ENCODE data around the gene FNTB.

The FNTB gene

GRCh38 chr14:64953310-64953654, 33.4 kb upstream of the FNTB start:
- DNase-seq = no peak

GRCh38 chr14:64953661-64954060, 33.0 kb upstream of the FNTB start:
- DNase-seq = no peak

GRCh38 chr14:64954491-64955240, 32.0 kb upstream of the FNTB start:
- no peak for DNase-seq

- no peak for DNase-seq
Observed at GRCh38 chr14:64955297-64955696, 31.4 kb upstream of the FNTB start.

DNA sequence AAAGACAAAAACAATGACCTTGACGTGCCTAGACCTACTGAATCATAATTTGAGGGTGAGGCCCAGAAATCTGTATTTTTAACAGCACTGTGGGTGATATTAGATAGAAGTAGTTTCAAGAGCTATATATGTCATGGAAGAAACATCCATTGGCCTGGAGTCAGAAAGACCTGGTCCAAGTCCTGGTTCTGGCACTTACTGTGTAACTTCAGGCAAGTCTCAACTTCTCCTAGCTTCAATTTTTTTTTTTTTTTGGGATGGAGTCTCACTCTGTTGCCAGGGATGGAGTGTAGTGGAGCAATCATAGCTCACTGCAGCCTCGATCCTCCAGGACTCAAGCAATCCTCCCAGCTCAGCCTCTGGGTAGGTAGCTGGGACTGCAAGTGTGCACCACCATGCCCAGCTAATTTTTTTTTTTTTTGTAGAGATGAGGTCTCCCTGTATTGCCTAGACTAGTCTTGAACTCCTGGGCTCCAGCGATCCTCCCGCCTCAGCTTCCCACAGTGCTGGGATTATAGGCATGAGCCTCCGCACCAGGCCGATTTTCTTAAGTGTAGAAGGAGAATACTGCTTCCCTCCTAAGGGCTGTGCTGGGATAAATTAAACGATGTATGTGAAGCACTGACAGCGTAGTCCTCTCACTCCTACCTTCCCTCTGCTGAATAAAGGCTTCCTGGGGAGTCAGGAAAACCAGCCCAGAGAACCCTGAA, 29.8 kb upstream of the FNTB start:
- no peak for DNase-seq

GRCh38 chr14:64958201-64958600, 28.5 kb upstream of the FNTB start:
- DNase-seq = no peak

- no peak for DNase-seq
Observed at GRCh38 chr14:64958743-64959142, 28.0 kb upstream of the FNTB start.

- peak; percentile 45 for DNase-seq
Observed at GRCh38 chr14:64960762-64961276, 25.9 kb upstream of the FNTB start.

DNA sequence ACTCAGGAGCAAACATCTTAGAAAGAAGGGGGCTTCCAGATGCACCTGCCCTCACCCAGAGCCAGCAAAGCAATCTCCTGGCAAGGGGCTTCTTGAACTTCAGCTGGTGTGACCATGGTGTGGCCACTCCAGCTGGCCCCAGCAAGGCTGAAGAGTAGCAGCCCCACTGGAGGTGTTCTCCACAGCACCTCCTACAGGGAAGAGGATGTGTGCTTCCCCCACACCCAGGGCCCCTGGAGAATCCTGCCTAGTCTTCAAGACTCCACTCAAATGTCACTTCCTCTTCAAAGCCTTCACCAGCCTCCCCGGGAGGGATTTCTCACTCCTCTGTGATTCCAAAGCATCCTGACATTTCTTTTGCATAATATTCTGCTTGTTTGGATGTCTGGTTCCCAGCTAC, 23.1 kb upstream of the FNTB start:
- no peak for DNase-seq

- no peak for DNase-seq
Observed at GRCh38 chr14:64965356-64966000, 21.2 kb upstream of the FNTB start.

DNA sequence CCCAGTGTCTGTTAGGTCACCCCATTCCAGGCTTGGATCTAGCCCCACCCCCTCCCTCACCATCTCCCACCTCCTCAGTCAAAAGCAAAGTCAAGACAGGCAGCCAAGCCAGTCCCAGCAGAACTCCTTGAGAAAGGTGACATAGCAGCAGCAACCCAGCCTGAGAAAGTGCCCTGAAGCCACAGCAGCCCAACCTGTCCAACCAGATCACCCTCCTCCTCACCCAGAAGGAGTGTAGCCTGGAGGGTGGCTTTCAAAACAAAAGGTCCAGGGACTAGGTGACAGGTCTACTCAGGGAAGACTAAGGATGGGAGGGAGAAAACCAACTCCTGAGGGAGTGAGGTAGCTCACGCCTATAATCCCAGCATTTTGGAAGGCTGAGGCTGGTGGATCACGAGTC, 19.7 kb upstream of the FNTB start:
- DNase-seq = peak; percentile 23

- no peak for DNase-seq
Observed at GRCh38 chr14:64968167-64968566, 18.5 kb upstream of the FNTB start.

- peak; percentile 27 for DNase-seq
Observed at GRCh38 chr14:64968651-64969050, 18.0 kb upstream of the FNTB start.

DNA sequence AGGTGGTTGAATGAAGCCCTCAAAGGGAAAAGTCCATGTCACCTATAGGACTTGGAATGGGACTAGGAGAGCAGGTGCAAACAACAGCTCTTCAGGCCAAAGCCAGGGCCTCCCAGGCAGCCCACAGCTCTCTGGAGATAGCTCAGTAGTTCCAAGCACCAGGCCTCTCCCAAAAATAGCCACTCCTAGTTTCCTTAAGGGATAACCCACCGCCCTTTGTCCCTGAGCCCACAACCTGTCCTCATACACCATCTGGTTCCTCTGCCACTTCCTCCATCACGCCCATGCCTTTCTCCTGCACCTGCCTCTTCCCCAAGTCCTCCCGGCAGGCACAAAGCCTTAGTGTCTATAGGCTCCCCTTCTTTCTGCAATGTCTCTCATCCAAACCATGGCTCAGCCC, 16.7 kb upstream of the FNTB start:
- DNase-seq = no peak

DNA sequence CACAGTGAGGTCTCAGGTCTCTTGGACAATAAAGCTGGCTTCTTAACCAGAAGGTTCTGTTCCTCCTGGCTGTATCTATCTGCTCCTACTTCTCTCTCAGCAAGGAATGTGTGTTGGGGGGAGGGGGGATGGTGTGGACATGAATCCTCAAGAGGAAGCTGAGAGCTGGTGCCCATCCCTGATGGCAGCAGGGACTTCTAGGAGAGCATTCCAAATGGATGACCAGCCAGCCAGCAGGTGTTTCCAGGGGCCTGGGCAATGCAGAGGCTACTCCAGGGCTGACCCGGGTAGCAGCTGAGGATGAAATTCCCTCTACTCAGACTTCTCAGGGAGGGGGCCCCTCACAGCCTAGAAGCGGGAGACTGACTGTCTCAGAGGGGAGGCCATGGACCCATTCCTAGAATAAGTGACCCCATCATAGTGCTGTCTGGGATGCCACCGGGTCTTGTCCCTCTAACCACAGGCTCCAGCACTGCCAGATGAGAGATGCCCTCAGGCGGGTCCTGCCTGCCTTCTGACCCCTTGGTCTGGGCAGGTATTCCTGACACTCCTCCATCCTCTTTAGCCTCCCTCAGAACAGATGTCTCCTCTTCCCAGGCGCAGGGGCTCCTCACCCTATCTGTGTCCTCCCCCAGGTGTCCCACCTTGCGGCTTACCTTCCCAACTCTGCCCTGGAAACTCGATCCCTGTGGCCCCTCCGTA, 15.8 kb upstream of the FNTB start:
- DNase-seq = no peak

DNA sequence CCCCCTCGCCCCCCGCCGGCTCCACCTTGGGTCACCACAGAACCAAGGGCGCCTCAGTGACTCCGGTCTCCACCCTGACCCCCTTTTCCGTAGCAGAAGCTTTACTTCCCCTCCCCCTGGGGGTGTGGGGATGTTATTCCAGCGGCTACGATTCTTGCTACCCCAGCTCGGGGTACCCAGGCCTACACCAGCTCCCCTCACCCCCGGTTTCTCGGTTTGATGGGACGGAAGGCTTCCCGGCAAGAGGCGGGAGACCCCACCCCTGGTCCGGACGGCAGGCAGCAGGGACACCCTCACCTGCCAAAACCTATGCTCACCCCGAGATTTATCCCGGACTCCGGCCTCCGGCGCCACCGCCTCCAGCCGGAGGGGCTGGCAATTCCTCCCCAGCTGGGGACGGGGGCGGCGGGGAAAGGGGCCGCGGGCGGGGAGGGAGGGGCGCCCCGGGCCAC, 15.2 kb upstream of the FNTB start:
- no peak for DNase-seq

DNA sequence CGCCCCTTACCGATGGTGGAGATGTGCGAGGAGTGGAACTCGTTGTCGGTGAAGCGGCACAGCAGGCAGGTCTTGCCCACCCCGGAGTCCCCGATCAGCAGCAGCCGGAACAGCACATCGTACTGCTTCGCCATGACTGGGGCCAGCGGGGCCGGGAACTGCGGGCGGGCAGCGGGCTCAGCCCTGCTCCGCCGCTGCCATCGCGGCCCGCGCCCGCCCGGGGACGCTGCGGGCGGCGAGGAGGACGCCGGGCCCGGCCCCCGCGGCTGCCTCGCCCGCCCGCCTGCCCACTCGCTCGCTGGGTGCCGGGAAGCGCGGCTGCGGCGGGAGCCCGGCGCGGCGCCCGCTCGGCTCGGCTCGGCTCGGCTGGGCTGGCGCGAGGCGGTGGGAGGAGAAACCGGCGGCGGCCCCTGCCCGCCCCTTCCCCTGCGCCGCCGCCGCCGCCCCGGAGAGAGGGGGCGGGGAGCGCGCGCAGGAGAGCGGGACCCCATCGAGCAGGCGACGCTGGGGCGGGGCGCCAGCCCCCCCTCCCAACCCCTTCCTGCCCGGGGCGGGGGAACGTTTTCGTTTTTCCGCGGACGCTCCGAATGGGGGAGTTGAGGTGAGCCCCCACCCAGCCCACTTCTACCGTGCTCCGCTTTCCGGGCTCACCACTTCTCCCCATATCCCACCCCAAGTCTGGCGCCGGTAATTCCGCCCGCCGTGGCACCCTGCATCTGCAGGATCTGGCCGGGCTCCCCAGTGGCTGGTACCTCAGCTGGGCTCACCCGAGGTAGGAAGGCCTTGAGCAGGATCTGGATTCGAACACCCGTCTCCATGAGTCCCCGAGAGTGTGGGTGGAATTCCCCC, 14.5 kb upstream of the FNTB start, which contains the start of gene RAB15:
TSS of gene RAB15 (minus strand) at position 394 of the 849 bp plus-strand sequence. CDS start at position 134, 260 bp downstream.
- peak; percentile 29 for DNase-seq

DNA sequence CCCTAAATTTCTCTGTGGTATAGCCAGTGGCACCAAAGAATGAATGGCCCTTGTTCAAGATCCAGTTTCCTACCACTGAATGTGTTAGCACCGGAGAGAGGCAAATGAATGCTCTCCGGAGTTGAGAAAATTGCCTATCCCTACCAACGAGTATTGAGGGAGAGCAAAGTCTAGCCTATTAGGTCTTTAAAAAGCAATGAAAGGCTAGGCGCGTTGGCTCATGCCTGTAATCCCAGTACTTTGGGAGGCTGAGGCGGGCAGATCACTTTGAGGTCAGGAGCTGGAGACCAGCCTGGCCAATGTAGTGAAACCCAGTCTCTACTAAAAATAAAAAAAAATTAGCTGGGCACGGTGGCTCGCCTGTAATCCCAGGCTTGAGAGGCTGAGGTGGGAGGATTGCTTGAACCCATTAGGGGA, 13.7 kb upstream of the FNTB start:
- DNase-seq = no peak

DNA sequence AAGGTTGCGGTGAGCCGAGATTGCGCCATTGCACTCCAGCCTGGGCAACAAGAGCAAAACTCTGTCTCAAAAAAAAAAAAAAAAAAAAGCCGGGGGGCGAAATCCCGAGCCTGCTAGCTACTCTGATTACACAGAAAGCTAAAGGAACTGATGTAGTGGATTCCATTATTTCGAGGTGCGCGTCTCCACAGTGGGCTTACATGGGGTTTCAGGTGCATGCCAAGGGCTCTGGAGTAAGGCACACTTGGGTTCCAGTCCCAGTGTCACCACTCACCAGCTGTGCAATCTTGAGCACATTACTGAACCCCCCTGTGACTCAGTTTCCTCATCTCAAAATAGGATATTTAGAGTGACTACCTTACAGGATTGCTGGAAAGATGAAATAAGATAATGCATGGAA, 12.9 kb upstream of the FNTB start:
- no peak for DNase-seq

DNA sequence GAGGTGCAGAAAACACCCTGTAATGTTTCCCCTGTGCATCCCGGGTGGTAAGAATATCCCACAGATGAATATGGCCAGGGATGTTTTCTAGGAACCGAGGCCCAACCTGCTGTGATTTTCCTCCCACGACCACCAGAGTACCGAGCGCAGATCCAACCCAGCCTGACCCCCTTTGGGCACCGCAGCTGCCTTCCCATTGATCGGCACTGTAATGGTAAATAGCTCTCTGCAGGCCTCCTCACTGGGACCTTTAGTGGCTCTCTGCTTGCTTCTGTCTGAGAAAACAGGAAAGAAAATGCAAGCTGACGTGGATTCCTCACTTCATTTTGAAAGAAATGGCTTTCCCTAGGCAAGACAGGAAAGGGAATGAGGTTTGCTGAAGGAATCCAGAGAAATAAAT, 12.1 kb upstream of the FNTB start:
- no peak for DNase-seq

- DNase-seq = no peak
Observed at GRCh38 chr14:64979336-64980074, 7.2 kb upstream of the FNTB start.
